Liver (tissue), 9 donors: Measurements from ENCODE around the gene TWNK. TPM values are rescaled to one million over a fixed set of nuclear protein-coding genes. Genes with fewer than 3 reads are reported as not detected.

Experiments used
- DNase-seq: peaks from one replicate; pipeline ENCODE4 v3.0.0-alpha.2; 2017; ENCODE audit warnings: low spot score
- H3K27ac ChIP-seq, 2 donors: one replicate each; pipeline ENCODE4 v1.7.0; 2013; ENCODE audit warnings: inconsistent platforms in 2 of 2, low read length in 2 of 2, control low read depth in 1 of 2, low read depth in 1 of 2, mild to moderate bottlenecking in 1 of 2
- H3K27me3 ChIP-seq, 4 donors: one replicate each; pipeline versions ENCODE4 v1.6.1 to v1.7.0; 2013; ENCODE audit warnings: low read length in 3 of 4, inconsistent platforms in 1 of 4, mild to moderate bottlenecking in 1 of 4, moderate library complexity in 1 of 4; ENCODE audit not compliant: control insufficient read depth in 4 of 4, insufficient read depth in 4 of 4
- H3K36me3 ChIP-seq, 4 donors: one replicate each; pipeline versions ENCODE4 v1.6.1 to v1.7.0; 2013; ENCODE audit warnings: low read length in 3 of 4, mild to moderate bottlenecking in 3 of 4, low read depth in 1 of 4, moderate library complexity in 1 of 4; ENCODE audit not compliant: control insufficient read depth in 4 of 4, insufficient read depth in 3 of 4
- H3K4me1 ChIP-seq, 4 donors: one replicate each; pipeline versions ENCODE4 v1.6.1 to v1.7.0; 2013; ENCODE audit warnings: low read length in 3 of 4, mild to moderate bottlenecking in 3 of 4, moderate library complexity in 1 of 4; ENCODE audit not compliant: control insufficient read depth in 4 of 4, insufficient read depth in 4 of 4
- H3K4me3 ChIP-seq, 3 donors: one replicate each; pipeline versions ENCODE4 v1.6.1 to v1.7.0; 2013; ENCODE audit warnings: low read length in 3 of 3, control low read depth in 1 of 3, low read depth in 1 of 3, mild to moderate bottlenecking in 1 of 3
- H3K9ac ChIP-seq, 2 donors: one replicate each; pipeline ENCODE4 v1.7.0; 2013; ENCODE audit warnings: low read length in 2 of 2, mild to moderate bottlenecking in 2 of 2, moderate library complexity in 2 of 2, control low read depth in 1 of 2, low read depth in 1 of 2
- H3K9me3 ChIP-seq, 4 donors: one replicate each; pipeline versions ENCODE4 v1.6.1 to v1.7.0; 2013; ENCODE audit warnings: low read length in 3 of 4; ENCODE audit not compliant: control insufficient read depth in 4 of 4
- ATF3 ChIP-seq: IDR thresholded peaks from 2 replicates; pipeline ENCODE4 v1.6.1; 2016; ENCODE audit warnings: antibody characterized with exemption
- GABPA ChIP-seq, 2 donors: IDR thresholded peaks in 1 of 2; conservative IDR thresholded peaks in 1 of 2; 2 replicates each; pipeline ENCODE4 v1.6.1; 2016; ENCODE audit warnings: antibody characterized with exemption in 2 of 2, mild to moderate bottlenecking in 1 of 2, moderate library complexity in 1 of 2
- HNF4G ChIP-seq: IDR thresholded peaks from 2 replicates; pipeline ENCODE4 v1.6.1; 2016; ENCODE audit warnings: antibody characterized with exemption
- JUND ChIP-seq, 2 donors: IDR thresholded peaks; 2 replicates each; pipeline ENCODE4 v1.6.1; 2016; ENCODE audit warnings: antibody characterized with exemption in 2 of 2
- MAX ChIP-seq: IDR thresholded peaks from 2 replicates; pipeline ENCODE4 v1.6.1; 2016; ENCODE audit warnings: antibody characterized with exemption
- NR2F2 ChIP-seq: IDR thresholded peaks from 2 replicates; pipeline ENCODE4 v1.6.1; 2016; ENCODE audit warnings: antibody characterized with exemption
- RXRA ChIP-seq, 2 donors: IDR thresholded peaks; 2 replicates each; pipeline ENCODE4 v1.6.1; 2017 to 2018; ENCODE audit warnings: antibody characterized with exemption in 2 of 2, mild to moderate bottlenecking in 1 of 2
- ZBTB33 ChIP-seq: IDR thresholded peaks from 2 replicates; pipeline ENCODE4 v1.6.1; 2016; ENCODE audit warnings: antibody characterized with exemption
- WGBS: extraction: QIAGEN DNeasy Blood & Tissue Kit; methylation state at CpG from one replicate; pipeline ENCODE4 v1.1.7; 2013; 5-methylcytosine and 5-hydroxymethylcytosine counted together
- polyA plus RNA-seq, 2 donors: library from polyadenylated mRNA; stranded (reverse) in 1 of 2; unstranded in 1 of 2; fragments of 200-250 nt in 1 of 2; fragments of >200 nt in 1 of 2; fragmentation: Nextera tagmentation in 1 of 2; extraction: Ambion mirVana in 1 of 2; gene quantifications; one replicate each; pipeline versions ENCODE4 v1.2.1 to v1.2.3, GENCODE V29; 2013 to 2015
- total RNA-seq, 2 donors: library from RNA; depleted of rRNA; stranded (reverse); fragments of >200 nt; gene quantifications; one replicate each; pipeline ENCODE4 v1.2.3, GENCODE V29; 2014
- donor health status: healthy.
- donor health status: healthy.
- donor health status: healthy.
- donor health status: healthy.
- donor health status: healthy.

TWNK gene
- total and polyA plus RNA-seq, 4 donors, result 1.6 to 6.2 (median 4.4) TPM

- DNase-seq, result peak; percentile 31
- H3K27me3 ChIP-seq, result no peaks in the 10 kb centered on the region
- TF ChIP-seq NR2F2 (no peak), HNF4G (no peak), GABPA (IDR thresholded peaks at IDR 0.05 in 1 of 2, conservative IDR thresholded peaks at IDR 0.05 in 1 of 2) (no peak)
- peaks cover 6 to 58% (median 28%) of the 10 kb centered on the region in 4 donors for H3K36me3 ChIP-seq
- H3K9ac ChIP-seq, result no peak overlapping the region
- H3K27ac ChIP-seq, result no peak overlapping the region
- peaks cover 0 to 1% (median 0%) of the 10 kb centered on the region in 4 donors for H3K4me1 ChIP-seq
- H3K4me3 ChIP-seq, result no peak overlapping the region
- 93% methylated on average over 13 of the region's 13 CpGs for WGBS
- H3K9me3 ChIP-seq, result no peaks in the 10 kb centered on the region
Measured at GRCh38 chr10:100978121-100978900, 9.0 kb upstream of the TWNK start.

GRCh38 chr10:100978901-100979195, 8.5 kb upstream of the TWNK start:
- Histone ChIP-seq H3K9me3 (no peaks in the 10 kb centered on the region), H3K27me3 (no peaks in the 10 kb centered on the region), H3K4me1 (no peaks in the 10 kb centered on the region), H3K4me3 (no peak overlapping the region), H3K27ac (no peak overlapping the region), H3K36me3 (peaks cover 6 to 58% (median 28%) of the 10 kb centered on the region in 4 donors), H3K9ac (no peak overlapping the region)
- peak; percentile 25 for DNase-seq
- WGBS, result 91% methylated on average over 10 of the region's 10 CpGs
- no peak for TF ChIP-seq JUND (IDR thresholded peaks at IDR 0.05)
- TF ChIP-seq GABPA (IDR thresholded peaks at IDR 0.05 in 1 of 2, conservative IDR thresholded peaks at IDR 0.05 in 1 of 2), result no peak
- no peak for TF ChIP-seq RXRA (IDR thresholded peaks at IDR 0.05)
- TF ChIP-seq NR2F2, result no peak
- no peak for TF ChIP-seq ATF3

GRCh38 chr10:100979791-100980272, 7.5 kb upstream of the TWNK start:
- H3K9me3 ChIP-seq, result no peaks in the 10 kb centered on the region
- H3K9ac ChIP-seq, result no peak overlapping the region
- H3K27ac ChIP-seq, result no peak overlapping the region
- H3K36me3 ChIP-seq, result peaks cover 6 to 57% (median 27%) of the 10 kb centered on the region in 4 donors
- no peak overlapping the region for H3K4me3 ChIP-seq
- H3K27me3 ChIP-seq, result no peaks in the 10 kb centered on the region
- no peak for DNase-seq
- 97% methylated on average over 16 of the region's 16 CpGs for WGBS
- TF ChIP-seq MAX, result no peak
- H3K4me1 ChIP-seq, result no peaks in the 10 kb centered on the region

GRCh38 chr10:100980311-100980710, 7.0 kb upstream of the TWNK start:
- H3K9ac ChIP-seq, result no peak overlapping the region
- H3K4me3 ChIP-seq, result no peak overlapping the region
- H3K36me3 ChIP-seq, result peaks cover 6 to 55% (median 27%) of the 10 kb centered on the region in 4 donors
- H3K4me1 ChIP-seq, result peaks cover 0 to 4% (median under 1%) of the 10 kb centered on the region in 4 donors
- 93% methylated on average over 2 of the region's 2 CpGs for WGBS
- no peaks in the 10 kb centered on the region for H3K9me3 ChIP-seq
- no peaks in the 10 kb centered on the region for H3K27me3 ChIP-seq
- TF ChIP-seq GABPA (IDR thresholded peaks at IDR 0.05 in 1 of 2, conservative IDR thresholded peaks at IDR 0.05 in 1 of 2), result no peak
- no peak for TF ChIP-seq ZBTB33
- no peak for TF ChIP-seq NR2F2
- no peak for TF ChIP-seq JUND (IDR thresholded peaks at IDR 0.05)
- H3K27ac ChIP-seq, result no peak overlapping the region
- no peak for DNase-seq
